Measurements from ENCODE around the gene LRRC37A.

DNA sequence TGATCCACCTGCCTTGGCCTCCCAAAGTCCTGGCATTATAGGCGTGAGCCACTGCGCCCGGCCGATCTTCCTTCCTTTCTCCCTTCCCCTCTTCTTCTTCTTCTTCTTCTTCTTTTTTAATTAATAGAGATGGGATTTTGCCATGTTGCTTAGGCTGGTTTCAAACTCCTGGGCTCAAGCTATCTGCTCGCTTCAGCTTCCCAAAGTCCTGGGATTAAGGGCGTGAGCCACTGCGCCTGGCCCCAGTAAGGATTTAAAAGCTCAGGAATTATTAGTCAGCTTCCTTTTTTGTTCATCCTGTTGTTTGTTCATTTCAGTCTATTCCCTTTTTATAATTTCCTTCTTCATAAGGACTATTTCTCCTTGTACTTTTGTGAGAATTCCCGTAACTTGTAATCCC, 32.7 kb upstream of the LRRC37A start:
- TF ChIP-seq, protein P1, sequence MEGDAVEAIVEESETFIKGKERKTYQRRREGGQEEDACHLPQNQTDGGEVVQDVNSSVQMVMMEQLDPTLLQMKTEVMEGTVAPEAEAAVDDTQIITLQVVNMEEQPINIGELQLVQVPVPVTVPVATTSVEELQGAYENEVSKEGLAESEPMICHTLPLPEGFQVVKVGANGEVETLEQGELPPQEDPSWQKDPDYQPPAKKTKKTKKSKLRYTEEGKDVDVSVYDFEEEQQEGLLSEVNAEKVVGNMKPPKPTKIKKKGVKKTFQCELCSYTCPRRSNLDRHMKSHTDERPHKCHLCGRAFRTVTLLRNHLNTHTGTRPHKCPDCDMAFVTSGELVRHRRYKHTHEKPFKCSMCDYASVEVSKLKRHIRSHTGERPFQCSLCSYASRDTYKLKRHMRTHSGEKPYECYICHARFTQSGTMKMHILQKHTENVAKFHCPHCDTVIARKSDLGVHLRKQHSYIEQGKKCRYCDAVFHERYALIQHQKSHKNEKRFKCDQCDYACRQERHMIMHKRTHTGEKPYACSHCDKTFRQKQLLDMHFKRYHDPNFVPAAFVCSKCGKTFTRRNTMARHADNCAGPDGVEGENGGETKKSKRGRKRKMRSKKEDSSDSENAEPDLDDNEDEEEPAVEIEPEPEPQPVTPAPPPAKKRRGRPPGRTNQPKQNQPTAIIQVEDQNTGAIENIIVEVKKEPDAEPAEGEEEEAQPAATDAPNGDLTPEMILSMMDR (IDR thresholded peaks at IDR 0.05; ENCODE audit: extremely low read depth in 1 of 2, insufficient read depth in 1 of 2, low read depth in 1 of 2, low read length in 2 of 2), result no peak
- no peak for TF ChIP-seq POLR2AphosphoS5 (IDR thresholded peaks at IDR 0.05; ENCODE audit: insufficient read depth, low read depth, low read length)
